WTC11 (cell line): ENCODE results near the gene RPL18. TPM values are rescaled to one million over a fixed set of nuclear protein-coding genes. Genes with fewer than 3 reads are reported as not detected.

Experiments used
- ATAC-seq: fragments of 200-7000 bp; cut with Tn5 transposase; 2 replicates; pipeline ENCODE4 v1.10.0; 2021; ENCODE audit warnings: mild to moderate bottlenecking, moderate library complexity
- CTCF ChIA-PET: fragments of 300-600 bp; sonication (Branson Sonifier 250); formaldehyde crosslinking; loops from one replicate; lab custom pipeline; 2021; ENCODE audit warnings: antibody characterized with exemption; lab: Charles Lee
- POLR2A ChIA-PET: fragments of 350-600 bp; sonication (Branson Sonifier 250); formaldehyde crosslinking; loops from one replicate; lab custom pipeline; 2021; ENCODE audit warnings: antibody characterized with exemption; lab: Charles Lee
- DNase-seq: peaks from one replicate; pipeline ENCODE4 v3.0.0; 2021; ENCODE audit warnings: low spot score
- H3K27ac Mint-ChIP-seq: 2 replicates; pipeline ENCODE4 v1.8.0; 2021; ENCODE audit warnings: mixed read lengths
- H3K27me3 Mint-ChIP-seq: 2 replicates; pipeline ENCODE4 v1.8.0; 2021; ENCODE audit warnings: low read depth, mild to moderate bottlenecking, moderate library complexity, mixed read lengths
- H3K36me3 Mint-ChIP-seq: 2 replicates; pipeline ENCODE4 v1.8.0; 2021; ENCODE audit warnings: mixed read lengths
- H3K4me1 Mint-ChIP-seq: 2 replicates; pipeline ENCODE4 v1.8.0; 2022; ENCODE audit warnings: mixed read lengths
- H3K4me3 Mint-ChIP-seq: 2 replicates; pipeline ENCODE4 v1.8.0; 2021; ENCODE audit warnings: mild to moderate bottlenecking, moderate library complexity, mixed read lengths
- H3K9me3 Mint-ChIP-seq: 2 replicates; pipeline ENCODE4 v1.8.0; 2021; ENCODE audit warnings: mixed read lengths
- CREM ChIP-seq: sonication (generic); formaldehyde crosslinking; IDR thresholded peaks from 2 replicates; pipeline ENCODE4 v1.8.1; 2022; ENCODE audit warnings: mild to moderate bottlenecking, missing genetic modification reagents, moderate library complexity
- FOXK1 ChIP-seq: sonication (generic); formaldehyde crosslinking; IDR thresholded peaks from 2 replicates; pipeline ENCODE4 v1.8.0; 2022; ENCODE audit warnings: mild to moderate bottlenecking, moderate library complexity, missing genetic modification reagents
- GRHL2 ChIP-seq: fragments of 250-450 bp; sonication (Bioruptor Pico); IDR thresholded peaks from 2 replicates; pipeline ENCODE4 v1.8.0; 2022; ENCODE audit warnings: mild to moderate bottlenecking, moderate library complexity; ENCODE audit not compliant: insufficient replicate concordance, severe bottlenecking
- HMGA2 ChIP-seq: fragments of 250-450 bp; sonication (Bioruptor Pico); IDR thresholded peaks from 2 replicates; pipeline ENCODE4 v1.4.0; 2021; ENCODE audit warnings: mild to moderate bottlenecking, moderate library complexity
- NR3C1 ChIP-seq: sonication (generic); formaldehyde crosslinking; conservative IDR thresholded peaks from 2 replicates; pipeline ENCODE4 v1.8.1; 2023; ENCODE audit warnings: low read depth, mild to moderate bottlenecking, missing genetic modification reagents
- SMAD4 ChIP-seq: sonication (generic); formaldehyde crosslinking; IDR thresholded peaks from 2 replicates; pipeline ENCODE4 v1.8.0; 2022; ENCODE audit warnings: mild to moderate bottlenecking, missing genetic modification reagents
- SP1 ChIP-seq: sonication (generic); formaldehyde crosslinking; conservative IDR thresholded peaks from 2 replicates; pipeline ENCODE4 v1.8.1; 2022; ENCODE audit warnings: missing genetic modification reagents
- TP53 ChIP-seq: sonication (generic); formaldehyde crosslinking; IDR thresholded peaks from 2 replicates; pipeline ENCODE4 v1.8.1; 2023; ENCODE audit warnings: mild to moderate bottlenecking, missing genetic modification reagents
- ZNF121 ChIP-seq: sonication (generic); formaldehyde crosslinking; IDR thresholded peaks from 2 replicates; pipeline ENCODE4 v1.8.0; 2023; ENCODE audit warnings: missing genetic modification reagents
- ZNF219 ChIP-seq: sonication (generic); formaldehyde crosslinking; IDR thresholded peaks from 2 replicates; pipeline ENCODE4 v1.8.0; 2023; ENCODE audit warnings: missing genetic modification reagents, mild to moderate bottlenecking, borderline replicate concordance
- ZNF232 ChIP-seq: sonication (generic); formaldehyde crosslinking; IDR thresholded peaks from 2 replicates; pipeline ENCODE4 v1.8.0; 2022; ENCODE audit warnings: mild to moderate bottlenecking, missing genetic modification reagents
- ZNF416 ChIP-seq: fragments of 250-450 bp; sonication (Bioruptor Pico); IDR thresholded peaks from 2 replicates; pipeline ENCODE4 v1.9.0; 2021; ENCODE audit warnings: mild to moderate bottlenecking, inconsistent platforms
- ZNF423 ChIP-seq: fragments of 250-450 bp; sonication (Bioruptor Pico); IDR thresholded peaks from 2 replicates; pipeline ENCODE4 v2.1.2; 2022; ENCODE audit warnings: mild to moderate bottlenecking, moderate library complexity
- total RNA-seq: library from RNA; stranded (reverse); gene quantifications from 3 replicates; pipeline ENCODE4 v1.2.3, GENCODE V29; 2021
- TF ChIP-seq, protein P1 (sequence below): fragments of 250-450 bp; sonication (Bioruptor Pico); IDR thresholded peaks from 2 replicates; pipeline ENCODE4 v1.8.0; 2021; ENCODE audit warnings: mild to moderate bottlenecking
- TF ChIP-seq, protein P2 (sequence below): fragments of 250-450 bp; sonication (Bioruptor Pico); IDR thresholded peaks from 2 replicates; pipeline ENCODE4 v1.9.0; 2021; ENCODE audit warnings: mild to moderate bottlenecking
- TF ChIP-seq, protein P3 (sequence below): sonication (generic); formaldehyde crosslinking; IDR thresholded peaks from 2 replicates; pipeline ENCODE4 v1.8.1; 2023; ENCODE audit warnings: mild to moderate bottlenecking, missing genetic modification reagents, moderate library complexity
- TF ChIP-seq, protein P4 (sequence below): sonication (generic); formaldehyde crosslinking; IDR thresholded peaks from 2 replicates; pipeline ENCODE4 v1.8.0; 2023; ENCODE audit warnings: missing genetic modification reagents, mild to moderate bottlenecking, borderline replicate concordance

RPL18 gene
- total RNA-seq, 1 experiment from 2014 or later = 1,712 TPM

DNA sequence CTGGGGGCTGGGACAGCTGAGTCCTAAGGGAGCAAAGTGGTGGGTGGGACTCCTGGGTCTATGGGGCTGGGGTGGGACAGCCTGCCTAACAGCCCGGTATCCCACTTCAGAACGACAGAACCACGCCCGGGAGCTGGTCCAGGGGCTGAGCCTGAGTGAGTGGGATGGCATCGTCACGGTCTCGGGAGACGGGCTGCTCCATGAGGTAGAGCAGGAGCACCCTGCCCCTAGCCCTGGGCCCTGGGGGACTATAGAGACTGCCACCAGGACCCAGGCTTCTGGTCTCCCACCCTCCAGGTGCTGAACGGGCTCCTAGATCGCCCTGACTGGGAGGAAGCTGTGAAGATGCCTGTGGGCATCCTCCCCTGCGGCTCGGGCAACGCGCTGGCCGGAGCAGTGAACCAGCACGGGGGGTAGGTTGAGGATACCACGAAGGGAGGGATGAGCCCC lies 8.9 kb upstream of the RPL18 start (continued):
- TF ChIP-seq, protein P1, sequence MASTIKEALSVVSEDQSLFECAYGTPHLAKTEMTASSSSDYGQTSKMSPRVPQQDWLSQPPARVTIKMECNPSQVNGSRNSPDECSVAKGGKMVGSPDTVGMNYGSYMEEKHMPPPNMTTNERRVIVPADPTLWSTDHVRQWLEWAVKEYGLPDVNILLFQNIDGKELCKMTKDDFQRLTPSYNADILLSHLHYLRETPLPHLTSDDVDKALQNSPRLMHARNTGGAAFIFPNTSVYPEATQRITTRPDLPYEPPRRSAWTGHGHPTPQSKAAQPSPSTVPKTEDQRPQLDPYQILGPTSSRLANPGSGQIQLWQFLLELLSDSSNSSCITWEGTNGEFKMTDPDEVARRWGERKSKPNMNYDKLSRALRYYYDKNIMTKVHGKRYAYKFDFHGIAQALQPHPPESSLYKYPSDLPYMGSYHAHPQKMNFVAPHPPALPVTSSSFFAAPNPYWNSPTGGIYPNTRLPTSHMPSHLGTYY (CRISPR knock-in tag) = no peak

DNA sequence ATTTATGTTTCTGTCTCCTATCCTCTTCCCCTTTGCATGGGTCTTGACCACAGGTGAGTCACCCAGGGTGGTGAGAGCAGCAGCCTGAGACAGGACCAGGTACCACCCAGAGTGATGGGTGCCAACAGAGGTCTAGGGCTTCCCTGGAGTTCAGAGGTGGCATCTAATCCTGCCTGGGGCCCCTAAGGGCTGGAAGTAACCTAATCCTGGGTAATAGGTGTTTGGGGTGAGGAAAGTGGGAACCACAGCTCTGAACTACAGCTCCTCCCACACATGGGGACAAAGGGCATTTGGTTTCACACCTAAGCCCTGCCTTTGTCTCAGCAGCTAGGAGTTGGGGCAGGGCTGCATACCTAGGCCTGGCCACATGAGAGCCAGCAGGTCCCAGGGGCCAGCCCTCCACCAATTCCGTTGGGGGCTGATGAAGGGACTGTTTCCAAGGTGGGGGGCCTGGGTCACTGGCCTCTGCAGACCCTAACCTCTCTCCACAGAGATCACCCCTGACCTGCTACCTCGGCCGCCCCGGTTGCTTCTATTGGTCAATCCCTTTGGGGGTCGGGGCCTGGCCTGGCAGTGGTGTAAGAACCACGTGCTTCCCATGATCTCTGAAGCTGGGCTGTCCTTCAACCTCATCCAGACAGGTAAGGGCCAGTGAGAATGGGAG lies 8.4 kb upstream of the RPL18 start:
- Mint-ChIP-seq H3K36me3 (0 out of 2 replicates have a peak, but pooled peaks cover 1% of the 10 kb centered on the region), H3K27me3 (no peaks in the 10 kb centered on the region; the same call in 1 of the 2 replicates)
- TF ChIP-seq ZNF423 (CRISPR knock-in tag) = no peak
- TF ChIP-seq ZNF219 (CRISPR knock-in tag) = no peak
- TF ChIP-seq CREM (CRISPR knock-in tag) = no peak
- TF ChIP-seq SMAD4 = no peak
- TF ChIP-seq HMGA2 (CRISPR knock-in tag) = no peak
- TF ChIP-seq TP53 (CRISPR knock-in tag) = no peak
- no peak for TF ChIP-seq ZNF416 (CRISPR knock-in tag)
- TF ChIP-seq ZNF232 (CRISPR knock-in tag) = no peak
- TF ChIP-seq NR3C1 (CRISPR knock-in tag) = no peak
- TF ChIP-seq, protein P2, sequence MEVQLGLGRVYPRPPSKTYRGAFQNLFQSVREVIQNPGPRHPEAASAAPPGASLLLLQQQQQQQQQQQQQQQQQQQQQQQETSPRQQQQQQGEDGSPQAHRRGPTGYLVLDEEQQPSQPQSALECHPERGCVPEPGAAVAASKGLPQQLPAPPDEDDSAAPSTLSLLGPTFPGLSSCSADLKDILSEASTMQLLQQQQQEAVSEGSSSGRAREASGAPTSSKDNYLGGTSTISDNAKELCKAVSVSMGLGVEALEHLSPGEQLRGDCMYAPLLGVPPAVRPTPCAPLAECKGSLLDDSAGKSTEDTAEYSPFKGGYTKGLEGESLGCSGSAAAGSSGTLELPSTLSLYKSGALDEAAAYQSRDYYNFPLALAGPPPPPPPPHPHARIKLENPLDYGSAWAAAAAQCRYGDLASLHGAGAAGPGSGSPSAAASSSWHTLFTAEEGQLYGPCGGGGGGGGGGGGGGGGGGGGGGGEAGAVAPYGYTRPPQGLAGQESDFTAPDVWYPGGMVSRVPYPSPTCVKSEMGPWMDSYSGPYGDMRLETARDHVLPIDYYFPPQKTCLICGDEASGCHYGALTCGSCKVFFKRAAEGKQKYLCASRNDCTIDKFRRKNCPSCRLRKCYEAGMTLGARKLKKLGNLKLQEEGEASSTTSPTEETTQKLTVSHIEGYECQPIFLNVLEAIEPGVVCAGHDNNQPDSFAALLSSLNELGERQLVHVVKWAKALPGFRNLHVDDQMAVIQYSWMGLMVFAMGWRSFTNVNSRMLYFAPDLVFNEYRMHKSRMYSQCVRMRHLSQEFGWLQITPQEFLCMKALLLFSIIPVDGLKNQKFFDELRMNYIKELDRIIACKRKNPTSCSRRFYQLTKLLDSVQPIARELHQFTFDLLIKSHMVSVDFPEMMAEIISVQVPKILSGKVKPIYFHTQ (CRISPR knock-in tag) = no peak
- no peak for TF ChIP-seq GRHL2 (CRISPR knock-in tag)
- TF ChIP-seq, protein P3, sequence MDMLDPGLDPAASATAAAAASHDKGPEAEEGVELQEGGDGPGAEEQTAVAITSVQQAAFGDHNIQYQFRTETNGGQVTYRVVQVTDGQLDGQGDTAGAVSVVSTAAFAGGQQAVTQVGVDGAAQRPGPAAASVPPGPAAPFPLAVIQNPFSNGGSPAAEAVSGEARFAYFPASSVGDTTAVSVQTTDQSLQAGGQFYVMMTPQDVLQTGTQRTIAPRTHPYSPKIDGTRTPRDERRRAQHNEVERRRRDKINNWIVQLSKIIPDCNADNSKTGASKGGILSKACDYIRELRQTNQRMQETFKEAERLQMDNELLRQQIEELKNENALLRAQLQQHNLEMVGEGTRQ (CRISPR knock-in tag) = no peak
- TF ChIP-seq, all 79 proteins: peak for 0
- ChIA-PET POLR2A (interaction anchor here (0.7 to 1.3 kb wide), 4 partner anchors 8 to 12 kb away, joined by 3 read pairs; partner anchors contain the start of genes FAM83E, RPL18 and SPHK2), CTCF (interaction anchor here (0.7 to 0.8 kb wide), 2 partner anchors 38 to 294 kb away, joined by 3 read pairs; no protein-coding TSS in a partner anchor)
- Mint-ChIP-seq H3K9me3 (no peaks in the 10 kb centered on the region), H3K27ac (peak overlapping the region; percentile 68), H3K4me3 (no peak overlapping the region), H3K4me1 (peaks cover 28% of the 10 kb centered on the region)
- DNase-seq = no peak
- ATAC-seq = no peak

DNA sequence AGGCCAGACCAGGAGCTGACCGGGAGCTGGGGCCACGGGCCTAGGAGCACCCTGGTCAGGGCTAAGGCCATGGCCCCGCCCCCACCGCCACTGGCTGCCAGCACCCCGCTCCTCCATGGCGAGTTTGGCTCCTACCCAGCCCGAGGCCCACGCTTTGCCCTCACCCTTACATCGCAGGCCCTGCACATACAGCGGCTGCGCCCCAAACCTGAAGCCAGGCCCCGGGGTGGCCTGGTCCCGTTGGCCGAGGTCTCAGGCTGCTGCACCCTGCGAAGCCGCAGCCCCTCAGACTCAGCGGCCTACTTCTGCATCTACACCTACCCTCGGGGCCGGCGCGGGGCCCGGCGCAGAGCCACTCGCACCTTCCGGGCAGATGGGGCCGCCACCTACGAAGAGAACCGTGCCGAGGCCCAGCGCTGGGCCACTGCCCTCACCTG lies 6.9 kb upstream of the RPL18 start:
- no peaks in the 10 kb centered on the region; the same call in 1 of the 2 replicates for H3K27me3 Mint-ChIP-seq
- H3K9me3 Mint-ChIP-seq = no peaks in the 10 kb centered on the region
- ChIA-PET CTCF (no interaction called here), POLR2A (interaction anchor here (0.7 to 1.4 kb wide), 2 partner anchors 19 to 293 kb away, joined by 3 to 4 read pairs; no protein-coding TSS in a partner anchor)
- no peak overlapping the region for H3K27ac Mint-ChIP-seq
- H3K36me3 Mint-ChIP-seq = peaks cover 4% of the 10 kb centered on the region; the same call in 1 of the 2 replicates
- DNase-seq (no peak), ATAC-seq (no peak)
- H3K4me1 Mint-ChIP-seq = peaks cover 20% of the 10 kb centered on the region
- H3K4me3 Mint-ChIP-seq = peak overlapping the region; percentile 73
- TF ChIP-seq, protein P4, sequence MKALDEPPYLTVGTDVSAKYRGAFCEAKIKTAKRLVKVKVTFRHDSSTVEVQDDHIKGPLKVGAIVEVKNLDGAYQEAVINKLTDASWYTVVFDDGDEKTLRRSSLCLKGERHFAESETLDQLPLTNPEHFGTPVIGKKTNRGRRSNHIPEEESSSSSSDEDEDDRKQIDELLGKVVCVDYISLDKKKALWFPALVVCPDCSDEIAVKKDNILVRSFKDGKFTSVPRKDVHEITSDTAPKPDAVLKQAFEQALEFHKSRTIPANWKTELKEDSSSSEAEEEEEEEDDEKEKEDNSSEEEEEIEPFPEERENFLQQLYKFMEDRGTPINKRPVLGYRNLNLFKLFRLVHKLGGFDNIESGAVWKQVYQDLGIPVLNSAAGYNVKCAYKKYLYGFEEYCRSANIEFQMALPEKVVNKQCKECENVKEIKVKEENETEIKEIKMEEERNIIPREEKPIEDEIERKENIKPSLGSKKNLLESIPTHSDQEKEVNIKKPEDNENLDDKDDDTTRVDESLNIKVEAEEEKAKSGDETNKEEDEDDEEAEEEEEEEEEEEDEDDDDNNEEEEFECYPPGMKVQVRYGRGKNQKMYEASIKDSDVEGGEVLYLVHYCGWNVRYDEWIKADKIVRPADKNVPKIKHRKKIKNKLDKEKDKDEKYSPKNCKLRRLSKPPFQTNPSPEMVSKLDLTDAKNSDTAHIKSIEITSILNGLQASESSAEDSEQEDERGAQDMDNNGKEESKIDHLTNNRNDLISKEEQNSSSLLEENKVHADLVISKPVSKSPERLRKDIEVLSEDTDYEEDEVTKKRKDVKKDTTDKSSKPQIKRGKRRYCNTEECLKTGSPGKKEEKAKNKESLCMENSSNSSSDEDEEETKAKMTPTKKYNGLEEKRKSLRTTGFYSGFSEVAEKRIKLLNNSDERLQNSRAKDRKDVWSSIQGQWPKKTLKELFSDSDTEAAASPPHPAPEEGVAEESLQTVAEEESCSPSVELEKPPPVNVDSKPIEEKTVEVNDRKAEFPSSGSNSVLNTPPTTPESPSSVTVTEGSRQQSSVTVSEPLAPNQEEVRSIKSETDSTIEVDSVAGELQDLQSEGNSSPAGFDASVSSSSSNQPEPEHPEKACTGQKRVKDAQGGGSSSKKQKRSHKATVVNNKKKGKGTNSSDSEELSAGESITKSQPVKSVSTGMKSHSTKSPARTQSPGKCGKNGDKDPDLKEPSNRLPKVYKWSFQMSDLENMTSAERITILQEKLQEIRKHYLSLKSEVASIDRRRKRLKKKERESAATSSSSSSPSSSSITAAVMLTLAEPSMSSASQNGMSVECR (CRISPR knock-in tag) = no peak
- no peak for TF ChIP-seq ZNF121 (CRISPR knock-in tag)
- no peak for TF ChIP-seq FOXK1 (CRISPR knock-in tag)
- no peak for TF ChIP-seq SP1 (CRISPR knock-in tag)
